ENCODE measurements around the gene PLGRKT. TPM values are rescaled to one million over a fixed set of nuclear protein-coding genes. Genes with fewer than 3 reads are reported as not detected.

The PLGRKT gene
- polyA plus RNA-seq, 3 donors, result 4.6 to 19.7 (median 14.8) TPM

- H3K36me3 Mint-ChIP-seq, result peaks cover 6 to 12% of the 10 kb centered on the region in 2 donors
Measured at GRCh38 chr9:5355817-5356216, 81.9 kb downstream of the PLGRKT start.

GRCh38 chr9:5355226-5355625 lies 82.5 kb downstream of the PLGRKT start:
- Histone ChIP-seq H3K4me3 (replicated peaks in 1 of 3; ENCODE audit: low read depth in 2 of 3, low read length in 3 of 3) (no peak overlapping the region), H3K27me3 (ENCODE audit: control insufficient read depth in 2 of 2, insufficient read depth in 2 of 2, low read length in 2 of 2) (no peaks in the 10 kb centered on the region), H3K27ac (ENCODE audit: low read depth in 1 of 2, low read length in 2 of 2) (no peak overlapping the region), H3K4me2 (replicated peaks; ENCODE audit: extremely low read depth, low read length, poor library complexity, severe bottlenecking) (no peak overlapping the region), H3K4me1 (ENCODE audit: control insufficient read depth in 1 of 2, insufficient read depth in 2 of 2, low read length in 2 of 2) (no peaks in the 10 kb centered on the region), H3K79me2 (ENCODE audit: insufficient read depth, low read length) (no peaks in the 10 kb centered on the region), H2AFZ (ENCODE audit: insufficient read depth, low read depth, low read length, poor library complexity, severe bottlenecking) (no peak overlapping the region), H3K9ac (ENCODE audit: insufficient read depth, low read length, poor library complexity, severe bottlenecking) (no peak overlapping the region), H3K9me3 (replicated peaks in 1 of 2; ENCODE audit: control insufficient read depth in 1 of 2, insufficient read depth in 1 of 2, low read length in 2 of 2) (peaks cover 8% of the 10 kb centered on the region in 2 donors), H4K20me1 (ENCODE audit: insufficient read depth, low read length) (no peaks in the 10 kb centered on the region), H3K36me3 (replicated peaks in 1 of 2; ENCODE audit: control insufficient read depth in 1 of 2, insufficient read depth in 2 of 2, low read length in 2 of 2) (no peaks in the 10 kb centered on the region)
- Mint-ChIP-seq H3K36me3 (peaks cover 6 to 12% of the 10 kb centered on the region in 2 donors), H3K27me3 (ENCODE audit: low read depth in 3 of 3) (peaks cover 0 to 1% (median 0%) of the 10 kb centered on the region in 3 donors), H3K9me3 (peaks cover 1 to 5% (median 2%) of the 10 kb centered on the region in 7 donors), H3K4me3 (no peak overlapping the region), H3K27ac (no peak overlapping the region), H3K4me1 (no peaks in the 10 kb centered on the region)
- WGBS (ENCODE audit: insufficient coverage), result no CpG with 5 or more reads among the region's 1 CpG
- intact Hi-C loops (cut with micrococcal nuclease), result no loop called here
- TF ChIP-seq, protein P1, sequence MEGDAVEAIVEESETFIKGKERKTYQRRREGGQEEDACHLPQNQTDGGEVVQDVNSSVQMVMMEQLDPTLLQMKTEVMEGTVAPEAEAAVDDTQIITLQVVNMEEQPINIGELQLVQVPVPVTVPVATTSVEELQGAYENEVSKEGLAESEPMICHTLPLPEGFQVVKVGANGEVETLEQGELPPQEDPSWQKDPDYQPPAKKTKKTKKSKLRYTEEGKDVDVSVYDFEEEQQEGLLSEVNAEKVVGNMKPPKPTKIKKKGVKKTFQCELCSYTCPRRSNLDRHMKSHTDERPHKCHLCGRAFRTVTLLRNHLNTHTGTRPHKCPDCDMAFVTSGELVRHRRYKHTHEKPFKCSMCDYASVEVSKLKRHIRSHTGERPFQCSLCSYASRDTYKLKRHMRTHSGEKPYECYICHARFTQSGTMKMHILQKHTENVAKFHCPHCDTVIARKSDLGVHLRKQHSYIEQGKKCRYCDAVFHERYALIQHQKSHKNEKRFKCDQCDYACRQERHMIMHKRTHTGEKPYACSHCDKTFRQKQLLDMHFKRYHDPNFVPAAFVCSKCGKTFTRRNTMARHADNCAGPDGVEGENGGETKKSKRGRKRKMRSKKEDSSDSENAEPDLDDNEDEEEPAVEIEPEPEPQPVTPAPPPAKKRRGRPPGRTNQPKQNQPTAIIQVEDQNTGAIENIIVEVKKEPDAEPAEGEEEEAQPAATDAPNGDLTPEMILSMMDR (IDR thresholded peaks at IDR 0.05), result no peak
- DNase-seq, result no peak

More at GRCh38 chr9:5355817-5356216, 81.9 kb downstream of the PLGRKT start:
- no CpG with 5 or more reads among the region's 2 CpGs for WGBS (ENCODE audit: insufficient coverage)
- Histone ChIP-seq H3K4me2 (replicated peaks; ENCODE audit: extremely low read depth, low read length, poor library complexity, severe bottlenecking) (no peak overlapping the region), H3K4me3 (replicated peaks in 1 of 3; ENCODE audit: low read depth in 2 of 3, low read length in 3 of 3) (no peak overlapping the region), H3K36me3 (replicated peaks in 1 of 2; ENCODE audit: control insufficient read depth in 1 of 2, insufficient read depth in 2 of 2, low read length in 2 of 2) (no peaks in the 10 kb centered on the region), H3K27ac (ENCODE audit: low read depth in 1 of 2, low read length in 2 of 2) (no peak overlapping the region), H3K4me1 (ENCODE audit: control insufficient read depth in 1 of 2, insufficient read depth in 2 of 2, low read length in 2 of 2) (no peaks in the 10 kb centered on the region), H3K9ac (ENCODE audit: insufficient read depth, low read length, poor library complexity, severe bottlenecking) (no peak overlapping the region), H4K20me1 (ENCODE audit: insufficient read depth, low read length) (no peaks in the 10 kb centered on the region), H3K27me3 (ENCODE audit: control insufficient read depth in 2 of 2, insufficient read depth in 2 of 2, low read length in 2 of 2) (no peaks in the 10 kb centered on the region), H3K9me3 (replicated peaks in 1 of 2; ENCODE audit: control insufficient read depth in 1 of 2, insufficient read depth in 1 of 2, low read length in 2 of 2) (peaks cover 2% of the 10 kb centered on the region in 2 donors), H3K79me2 (ENCODE audit: insufficient read depth, low read length) (no peaks in the 10 kb centered on the region), H2AFZ (ENCODE audit: insufficient read depth, low read depth, low read length, poor library complexity, severe bottlenecking) (no peak overlapping the region)
- intact Hi-C loops (cut with micrococcal nuclease), result no loop called here
- TF ChIP-seq, protein P1 (IDR thresholded peaks at IDR 0.05), result no peak
- H3K4me3 Mint-ChIP-seq, result no peak overlapping the region
- no peaks in the 10 kb centered on the region for H3K4me1 Mint-ChIP-seq
- H3K27me3 Mint-ChIP-seq (ENCODE audit: low read depth in 3 of 3), result no peaks in the 10 kb centered on the region
- peaks cover 0 to 3% (median 1%) of the 10 kb centered on the region in 7 donors for H3K9me3 Mint-ChIP-seq
- DNase-seq, result no peak
- no peak overlapping the region for H3K27ac Mint-ChIP-seq
